NCI-H526 treated with DMSO at 0.1 percent for 48 hours (cell line): ENCODE measurements around the gene KCNMB4.
A peak's percentile ranks its signal among the peaks of the same experiment; 100 is the strongest.
"Not testable (repeated sequence)": the region's sequence is repeated elsewhere in the genome, so short reads cannot be mapped to it uniquely, and the experiment has no call there.

ENCODE experiments used
- DNase-seq: peaks from one replicate; lab custom pipeline; 2025; lab: John Stamatoyannopoulos, UW

Gene KCNMB4

DNA sequence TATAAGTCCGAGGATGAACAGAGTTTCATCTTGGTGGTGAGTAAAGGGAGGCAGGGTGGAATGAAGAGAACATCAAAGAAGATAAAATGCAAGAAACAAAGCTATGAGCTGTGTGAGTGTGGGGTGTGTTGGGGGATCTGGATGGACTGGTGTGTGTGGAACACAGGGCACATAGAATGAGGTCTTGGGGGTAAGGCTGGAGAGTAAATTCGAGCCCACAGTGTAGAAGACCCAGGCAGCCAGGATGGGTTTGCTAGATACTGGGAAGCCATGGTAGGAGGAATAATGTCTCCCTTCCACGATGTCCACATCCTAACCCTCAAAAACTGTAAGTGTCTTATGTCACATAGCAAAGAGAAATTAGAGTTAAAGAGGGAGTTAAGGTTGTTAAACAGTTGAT lies 6.8 kb downstream of the KCNMB4 start:
- DNase-seq = no peak

DNA sequence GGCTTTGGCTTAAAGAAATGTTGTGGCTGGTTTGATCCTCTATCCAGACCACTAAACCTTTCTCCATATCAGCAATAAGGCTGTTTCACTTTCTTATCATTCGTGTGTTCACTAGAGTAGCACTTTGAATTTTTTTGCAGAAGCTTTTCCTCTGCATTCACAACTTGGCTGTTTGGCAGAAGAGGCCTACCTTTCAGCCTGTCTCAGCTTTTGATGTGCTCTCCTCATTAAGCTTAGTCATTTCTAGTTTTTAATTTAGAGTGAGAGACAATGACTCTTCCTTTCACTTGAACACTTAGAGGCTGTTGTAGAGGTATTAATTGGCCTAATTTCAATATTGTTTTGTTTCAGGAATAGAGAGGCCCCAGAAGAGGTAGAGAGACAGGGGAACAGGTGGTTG lies 13.8 kb downstream of the KCNMB4 start:
- no peak for DNase-seq

GRCh38 chr12:70383484-70383883 lies 17.4 kb downstream of the KCNMB4 start:
- no peak for DNase-seq

DNA sequence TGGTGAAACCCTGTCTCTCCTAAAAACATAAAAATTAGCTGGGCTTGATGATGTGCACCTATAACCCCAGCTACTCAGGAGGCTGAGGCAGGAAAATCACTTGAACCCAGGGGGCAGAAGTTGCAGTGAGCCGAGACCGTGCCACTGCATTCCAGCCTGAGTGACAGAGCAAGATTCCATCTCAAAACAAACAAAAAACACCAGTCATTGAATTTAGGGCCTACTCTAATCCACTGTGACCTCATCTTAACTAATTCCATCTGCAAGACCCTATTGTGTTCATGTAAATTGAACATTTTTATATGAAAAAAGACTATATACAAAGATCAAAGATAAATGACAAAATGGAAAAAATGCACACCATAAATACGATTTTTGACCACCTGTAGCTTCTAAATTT lies 17.8 kb downstream of the KCNMB4 start:
- DNase-seq = no peak

DNA sequence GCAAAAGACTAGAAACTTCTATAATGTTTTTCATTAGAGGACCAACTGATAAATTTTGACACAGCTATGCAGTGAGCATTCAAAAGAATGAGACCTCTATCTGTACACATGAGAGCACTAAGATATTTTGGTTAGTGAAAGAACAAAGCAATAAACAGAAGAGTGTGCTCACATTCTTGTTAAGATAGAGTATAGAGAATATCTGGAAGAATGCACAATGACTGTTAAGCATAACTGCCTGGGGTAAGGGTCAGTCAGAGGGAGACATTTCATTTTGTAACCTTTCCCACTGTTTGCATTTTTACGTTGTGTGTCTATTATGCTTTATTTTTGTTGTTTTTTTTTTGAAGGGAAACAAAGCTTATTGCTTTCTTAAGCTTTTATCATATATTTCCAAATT lies 20.7 kb downstream of the KCNMB4 start:
- no peak for DNase-seq

DNA sequence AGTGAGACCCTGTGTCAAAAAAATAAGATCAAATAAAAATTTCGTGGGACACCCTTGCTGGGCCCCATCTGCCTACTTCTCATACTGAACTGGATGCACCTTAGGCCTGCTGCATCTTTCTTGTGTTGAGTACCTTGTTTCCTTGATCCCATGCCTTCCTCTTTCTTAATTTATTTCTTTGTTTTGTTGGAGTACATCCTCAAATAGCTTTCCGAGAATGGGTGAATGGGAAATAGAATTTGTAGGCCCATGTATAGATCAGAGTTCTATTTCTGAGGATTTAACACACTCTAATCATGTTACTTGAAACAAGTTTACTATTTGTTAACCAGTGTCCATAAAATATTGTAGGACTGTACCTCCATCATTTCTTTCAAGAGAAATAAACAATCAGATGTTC lies 23.6 kb downstream of the KCNMB4 start:
- DNase-seq = no peak

GRCh38 chr12:70392631-70393030 lies 26.5 kb downstream of the KCNMB4 start:
- not testable (repeated sequence) for DNase-seq

DNA sequence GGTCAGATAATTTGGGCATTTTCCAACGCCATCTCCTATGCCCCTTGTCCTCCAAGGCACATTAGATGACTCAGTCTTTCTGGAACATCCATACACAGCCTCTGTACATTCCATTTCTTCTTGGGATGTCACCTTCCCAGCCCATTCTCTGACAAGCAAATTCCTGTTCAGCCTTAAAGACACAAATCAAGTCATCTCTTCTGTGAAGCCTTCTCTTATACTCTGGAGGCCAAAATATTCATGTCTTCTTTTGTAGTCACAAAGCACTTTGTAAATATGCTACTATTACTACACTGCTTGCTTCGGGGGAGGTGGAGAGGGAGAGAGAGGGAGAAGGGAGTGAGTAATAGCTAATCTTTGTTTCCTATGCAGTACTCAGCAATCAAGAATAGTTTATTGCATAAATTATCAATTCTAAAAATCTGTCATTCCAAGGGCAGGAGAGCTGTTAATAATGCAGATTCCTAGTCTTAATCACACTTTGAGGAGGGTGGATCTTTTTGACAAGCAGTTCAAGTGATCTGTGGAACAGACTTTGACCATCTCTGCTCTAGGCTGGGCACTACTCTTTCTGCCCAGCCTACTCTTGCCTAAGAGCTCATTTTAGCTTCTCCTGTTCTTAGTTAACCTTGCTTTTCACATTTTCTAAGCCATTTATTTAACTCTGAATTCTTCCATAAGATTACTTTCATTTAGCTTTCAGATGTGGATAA lies 27.9 kb downstream of the KCNMB4 start:
- DNase-seq = no peak

DNA sequence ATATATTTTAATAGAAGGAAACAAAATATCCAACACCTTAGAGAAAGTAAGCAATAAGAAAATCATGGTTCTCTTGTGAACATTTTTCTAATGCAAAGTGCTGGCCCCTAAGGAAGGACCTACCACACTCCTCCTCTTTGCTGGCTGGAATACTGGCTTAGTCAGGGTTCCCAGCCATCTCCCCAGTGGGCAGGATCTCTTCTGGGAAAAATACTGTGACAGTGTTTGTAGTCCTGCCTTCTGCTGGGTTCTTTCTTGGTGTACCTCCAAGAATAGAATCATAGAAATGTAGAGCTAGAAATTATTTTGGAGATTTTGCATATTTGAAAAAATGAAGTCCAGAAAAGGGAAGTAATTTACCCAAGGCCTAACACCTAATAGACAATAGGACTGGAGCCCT lies 31.9 kb downstream of the KCNMB4 start:
- no peak for DNase-seq

DNA sequence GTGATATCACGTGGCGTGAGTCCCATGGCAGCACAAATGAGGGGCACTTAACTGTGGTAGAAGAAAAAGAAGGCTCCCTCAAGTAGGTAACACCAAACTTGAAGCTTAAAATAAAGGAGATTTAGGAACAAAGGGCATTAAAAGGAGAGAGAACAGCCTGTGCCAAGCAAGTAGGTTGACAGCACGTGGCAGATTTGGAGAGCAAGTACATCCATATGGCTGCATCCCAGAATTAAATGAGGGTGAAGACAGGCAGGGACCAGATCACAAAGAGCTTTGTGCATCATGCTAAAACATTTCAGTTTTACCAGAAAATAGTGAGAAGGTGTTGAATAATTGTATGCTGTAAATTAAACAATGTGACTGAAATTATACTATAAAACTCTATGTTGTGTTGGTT lies 32.8 kb downstream of the KCNMB4 start:
- no peak for DNase-seq

GRCh38 chr12:70399311-70399710 lies 33.2 kb downstream of the KCNMB4 start:
- no peak for DNase-seq

DNA sequence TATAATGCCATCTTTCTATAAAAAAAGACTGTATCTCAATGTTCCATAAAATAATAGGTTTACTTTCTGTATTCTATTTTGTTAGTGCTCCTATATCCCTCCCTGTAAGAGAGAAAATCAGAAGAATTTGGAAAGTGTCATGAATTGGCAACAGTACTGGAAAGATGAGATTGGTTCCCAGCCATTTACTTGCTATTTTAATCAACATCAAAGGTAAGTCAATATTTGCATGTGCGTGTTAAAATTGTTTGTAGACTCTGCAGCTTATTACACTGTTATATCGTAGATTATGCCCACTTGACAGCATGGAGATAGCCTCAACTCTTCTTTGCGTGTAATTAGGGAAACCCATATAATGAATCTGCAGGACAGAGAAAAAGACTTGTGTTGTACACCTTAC lies 34.0 kb downstream of the KCNMB4 start:
- DNase-seq = no peak

GRCh38 chr12:70402597-70402996 lies 36.5 kb downstream of the KCNMB4 start:
- no peak for DNase-seq

GRCh38 chr12:70403826-70404225 lies 37.7 kb downstream of the KCNMB4 start:
- DNase-seq = no peak

DNA sequence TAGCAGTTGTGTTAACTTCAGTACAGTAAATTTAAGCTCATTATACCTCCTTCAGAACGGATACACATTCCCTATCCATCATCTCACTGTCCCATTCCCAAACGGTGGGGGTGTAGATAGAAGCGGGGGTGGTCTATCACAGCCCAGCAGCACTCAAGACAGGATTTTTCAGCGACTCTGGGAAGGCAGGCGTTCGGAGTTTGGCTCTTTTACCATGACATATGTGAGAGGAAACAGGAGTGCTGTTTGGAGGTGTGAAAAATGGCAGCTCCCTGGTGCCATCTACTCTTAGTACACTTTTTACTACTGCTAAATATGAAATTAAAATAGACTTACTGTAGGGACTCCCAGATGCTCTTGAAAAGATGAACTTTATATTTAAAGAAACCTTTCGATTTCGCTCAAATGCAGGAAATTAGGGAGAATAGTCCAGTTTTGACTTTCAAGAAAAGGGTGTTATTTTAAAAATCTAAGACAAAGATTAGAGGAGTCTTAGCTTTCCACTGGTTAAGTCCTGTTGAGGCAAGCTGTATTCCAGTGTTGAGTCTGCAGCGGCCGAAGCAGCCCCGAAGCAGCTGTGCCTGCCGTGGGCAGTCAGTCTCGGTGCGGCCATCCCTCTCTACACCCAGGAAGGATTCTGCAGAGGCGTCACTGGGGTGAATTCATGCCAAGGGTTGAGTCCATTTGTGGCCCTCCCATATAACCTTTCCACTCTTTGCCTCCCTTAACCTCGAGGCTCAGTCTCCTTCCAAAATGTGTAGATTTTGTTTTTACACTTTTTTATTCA lies 42.1 kb downstream of the KCNMB4 start:
- DNase-seq = no peak

- no peak for DNase-seq
These were observed 49.9 kb downstream of the KCNMB4 start for GRCh38 chr12:70415987-70416386.

GRCh38 chr12:70417121-70417520 lies 51.0 kb downstream of the KCNMB4 start:
- DNase-seq = no peak

GRCh38 chr12:70418101-70418500 lies 52.0 kb downstream of the KCNMB4 start:
- DNase-seq = peak; percentile 48

- DNase-seq = no peak
These were observed 56.5 kb downstream of the KCNMB4 start for GRCh38 chr12:70422631-70423030.

DNA sequence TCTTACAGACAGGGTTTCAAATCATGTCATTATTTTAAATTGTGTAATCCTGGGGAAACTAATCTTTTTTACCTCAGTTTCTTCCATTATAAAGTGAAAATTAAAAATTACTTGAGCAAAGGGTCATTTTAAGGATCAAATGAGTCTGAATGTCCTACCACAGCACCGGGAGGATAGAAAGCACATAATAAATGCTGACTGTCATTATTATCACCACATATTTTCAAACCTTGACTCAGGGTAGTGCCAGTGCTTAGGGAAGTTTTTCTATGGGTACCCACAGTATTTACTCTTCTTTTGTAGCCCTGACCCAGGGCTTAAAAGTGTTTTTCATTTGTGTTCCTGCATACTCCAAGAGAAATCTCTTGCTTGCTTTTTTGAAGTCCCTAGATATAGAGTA lies 60.5 kb downstream of the KCNMB4 start:
- no peak for DNase-seq

DNA sequence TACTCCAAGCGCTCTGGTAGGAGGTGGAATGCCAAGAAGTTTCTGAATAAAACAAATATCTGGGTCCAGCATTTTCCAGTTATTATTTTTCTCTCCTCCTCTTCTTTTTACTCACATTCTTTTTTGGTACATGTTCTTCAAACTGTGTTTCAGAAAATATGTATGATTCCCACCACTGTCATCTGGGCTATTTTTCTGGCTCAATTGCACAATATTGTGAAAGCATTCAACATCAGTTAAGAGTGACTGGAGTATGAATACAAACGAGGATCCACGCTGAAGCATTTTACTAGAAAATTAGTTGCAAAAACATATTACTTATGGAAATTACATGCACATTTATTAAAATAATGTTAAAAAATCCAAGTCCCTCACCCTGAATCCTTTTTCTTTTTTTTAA lies 61.5 kb downstream of the KCNMB4 start:
- peak; percentile 26 for DNase-seq

GRCh38 chr12:70430400-70430799 lies 64.3 kb downstream of the KCNMB4 start:
- DNase-seq = no peak

GRCh38 chr12:70436836-70437235 lies 70.7 kb downstream of the KCNMB4 start:
- DNase-seq = no peak
